ENCODE data around the gene LRP10.

LRP10 gene

DNA sequence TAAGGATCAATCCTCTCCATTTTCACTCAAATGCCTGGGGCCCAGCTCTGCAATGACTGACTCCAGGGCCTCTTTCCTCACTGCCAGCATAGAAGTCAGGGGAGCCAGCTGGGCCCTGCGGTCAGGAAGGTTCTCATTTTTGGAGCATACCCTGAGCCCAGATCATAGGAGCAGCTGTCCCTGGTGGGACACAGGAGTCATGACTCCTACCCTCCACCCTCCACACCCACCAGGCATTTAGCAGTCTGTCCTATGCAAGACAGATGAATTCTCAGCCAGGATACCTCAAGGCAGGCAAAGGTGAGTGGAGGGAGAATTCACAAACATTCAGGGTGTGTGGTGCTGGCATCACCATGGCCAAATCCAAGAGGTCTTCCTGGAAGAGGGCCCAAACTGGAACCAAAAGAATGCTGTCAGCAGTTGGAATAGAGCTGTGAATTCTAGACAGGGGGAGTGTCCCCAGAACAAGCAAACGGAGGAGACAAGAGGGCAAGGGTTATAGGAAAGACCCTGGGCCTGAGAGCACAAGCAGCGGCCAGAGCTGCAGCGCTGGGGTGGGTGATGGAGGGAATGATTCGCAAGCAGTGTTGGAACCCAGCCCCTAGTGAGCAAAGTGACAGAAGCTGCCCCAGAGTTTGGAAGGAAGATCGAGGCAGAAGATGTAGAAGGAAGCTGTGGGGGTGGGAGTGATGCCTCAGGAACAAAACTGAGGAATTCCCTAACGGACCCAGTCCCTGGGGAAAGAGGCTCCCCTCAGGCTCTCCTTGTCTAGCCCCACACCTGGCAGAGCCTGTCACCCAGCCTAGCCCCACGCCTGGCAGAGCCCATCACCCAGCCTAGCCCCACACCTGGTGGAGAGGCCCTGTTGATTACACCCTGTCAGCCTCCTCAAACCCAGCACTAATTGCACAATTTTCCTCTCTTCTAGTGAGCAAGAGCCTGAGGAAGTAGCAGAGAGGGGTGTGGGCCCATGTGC lies 7.0 kb downstream of the LRP10 start:
- H3K9ac ChIP-seq (ENCODE audit: low read length): no peak overlapping the region
- H4K20me1 ChIP-seq (ENCODE audit: low read depth, low read length): no peaks in the 10 kb centered on the region
- no peaks in the 10 kb centered on the region for H3K36me3 ChIP-seq (ENCODE audit: low read length)

DNA sequence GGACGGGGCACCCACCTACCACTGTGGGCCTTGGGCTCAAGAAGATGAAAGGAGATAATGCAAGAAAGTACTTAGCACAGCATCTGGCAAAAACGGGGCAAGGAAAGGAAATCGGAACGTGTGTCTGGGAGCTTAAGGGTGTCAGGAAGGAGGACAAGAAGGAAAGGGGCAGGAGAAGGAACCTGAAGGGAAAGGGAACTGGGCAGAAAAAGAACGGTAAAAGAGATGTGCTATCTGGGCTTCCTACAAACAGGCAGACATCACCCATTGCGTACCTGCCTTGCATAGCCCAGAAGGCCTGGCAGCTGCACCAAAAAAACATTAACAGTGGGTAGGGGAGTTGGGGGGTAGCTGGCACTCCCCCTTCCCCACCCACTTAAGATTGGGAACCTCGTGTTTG lies 10.5 kb downstream of the LRP10 start:
- H4K20me1 ChIP-seq (ENCODE audit: low read depth, low read length): no peaks in the 10 kb centered on the region
- no peaks in the 10 kb centered on the region for H3K27me3 ChIP-seq (ENCODE audit: low read length)
- no peak overlapping the region for H3K4me2 ChIP-seq (ENCODE audit: low read depth, low read length, poor library complexity, severe bottlenecking)
- no peaks in the 10 kb centered on the region for H3K9me2 ChIP-seq (replicated peaks; ENCODE audit: insufficient read depth, low read length)
- H2AFZ ChIP-seq (ENCODE audit: low read depth, low read length, severe bottlenecking): no peak overlapping the region
- H3K9me3 ChIP-seq (ENCODE audit: insufficient read depth, low read length): no peaks in the 10 kb centered on the region
- no peak overlapping the region for H3K9ac ChIP-seq (ENCODE audit: low read length)
- no peaks in the 10 kb centered on the region for H3K79me2 ChIP-seq (ENCODE audit: insufficient read depth, low read length)
- TF ChIP-seq EZH2phosphoT487 (conservative IDR thresholded peaks at IDR 0.05; ENCODE audit: low read length): no peak
- TF ChIP-seq, protein P1, sequence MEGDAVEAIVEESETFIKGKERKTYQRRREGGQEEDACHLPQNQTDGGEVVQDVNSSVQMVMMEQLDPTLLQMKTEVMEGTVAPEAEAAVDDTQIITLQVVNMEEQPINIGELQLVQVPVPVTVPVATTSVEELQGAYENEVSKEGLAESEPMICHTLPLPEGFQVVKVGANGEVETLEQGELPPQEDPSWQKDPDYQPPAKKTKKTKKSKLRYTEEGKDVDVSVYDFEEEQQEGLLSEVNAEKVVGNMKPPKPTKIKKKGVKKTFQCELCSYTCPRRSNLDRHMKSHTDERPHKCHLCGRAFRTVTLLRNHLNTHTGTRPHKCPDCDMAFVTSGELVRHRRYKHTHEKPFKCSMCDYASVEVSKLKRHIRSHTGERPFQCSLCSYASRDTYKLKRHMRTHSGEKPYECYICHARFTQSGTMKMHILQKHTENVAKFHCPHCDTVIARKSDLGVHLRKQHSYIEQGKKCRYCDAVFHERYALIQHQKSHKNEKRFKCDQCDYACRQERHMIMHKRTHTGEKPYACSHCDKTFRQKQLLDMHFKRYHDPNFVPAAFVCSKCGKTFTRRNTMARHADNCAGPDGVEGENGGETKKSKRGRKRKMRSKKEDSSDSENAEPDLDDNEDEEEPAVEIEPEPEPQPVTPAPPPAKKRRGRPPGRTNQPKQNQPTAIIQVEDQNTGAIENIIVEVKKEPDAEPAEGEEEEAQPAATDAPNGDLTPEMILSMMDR (IDR thresholded peaks at IDR 0.05; ENCODE audit: insufficient read depth, low read length, poor library complexity, severe bottlenecking): no peak
- peaks cover 9% of the 10 kb centered on the region for H3F3A ChIP-seq (ENCODE audit: insufficient read depth)
- no peaks in the 10 kb centered on the region for H3K36me3 ChIP-seq (ENCODE audit: low read length)
- H3K27ac ChIP-seq (ENCODE audit: low read depth, low read length): no peak overlapping the region
- no peak overlapping the region for H3K4me3 ChIP-seq (ENCODE audit: insufficient read depth, low read length, poor library complexity, severe bottlenecking)

More for the DNA sequence above, 7.0 kb downstream of the LRP10 start:
- Histone ChIP-seq H3K9me2 (replicated peaks; ENCODE audit: insufficient read depth, low read length) (no peaks in the 10 kb centered on the region), H3F3A (ENCODE audit: insufficient read depth) (no peaks in the 10 kb centered on the region), H3K9me3 (ENCODE audit: insufficient read depth, low read length) (no peaks in the 10 kb centered on the region), H3K79me2 (ENCODE audit: insufficient read depth, low read length) (no peaks in the 10 kb centered on the region), H3K4me3 (ENCODE audit: insufficient read depth, low read length, poor library complexity, severe bottlenecking) (no peak overlapping the region), H2AFZ (ENCODE audit: low read depth, low read length, severe bottlenecking) (no peak overlapping the region), H3K27me3 (ENCODE audit: low read length) (no peaks in the 10 kb centered on the region), H3K27ac (ENCODE audit: low read depth, low read length) (no peak overlapping the region), H3K4me2 (ENCODE audit: low read depth, low read length, poor library complexity, severe bottlenecking) (no peak overlapping the region)
- TF ChIP-seq, protein P1 (IDR thresholded peaks at IDR 0.05; ENCODE audit: insufficient read depth, low read length, poor library complexity, severe bottlenecking): no peak
- TF ChIP-seq EZH2phosphoT487 (conservative IDR thresholded peaks at IDR 0.05; ENCODE audit: low read length): no peak

DNA sequence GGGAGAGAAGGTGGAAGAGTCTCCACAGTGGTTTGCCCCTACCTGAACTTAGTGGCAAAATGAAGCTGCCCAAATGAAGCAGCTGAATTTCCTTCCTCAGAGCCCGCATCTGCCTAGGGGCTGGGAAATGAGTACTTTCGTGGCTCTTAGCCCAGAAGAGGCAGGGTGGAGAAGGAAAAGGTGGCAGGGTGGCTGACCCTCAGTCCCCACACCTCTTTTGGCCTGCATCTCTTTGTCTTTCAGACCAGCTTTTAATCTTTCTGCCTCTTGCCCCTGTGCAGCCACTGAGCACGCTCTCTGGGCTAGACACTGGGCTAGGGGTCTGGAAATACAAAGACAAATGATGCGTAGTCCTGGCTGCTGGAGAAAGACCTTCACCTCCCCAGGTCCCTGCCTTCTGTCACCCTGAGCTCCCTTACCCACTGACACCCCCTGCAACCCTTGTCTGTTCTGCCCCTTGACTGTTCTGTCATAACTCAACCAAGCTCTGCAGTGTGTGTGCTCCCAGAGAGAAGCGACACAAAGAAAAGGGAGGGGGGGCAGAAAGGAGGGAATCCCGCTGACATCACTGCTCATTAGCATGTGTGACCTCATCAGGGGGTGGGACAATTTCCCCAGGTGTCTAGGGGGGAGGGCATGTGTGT lies 11.1 kb downstream of the LRP10 start:
- H3K9me2 ChIP-seq (replicated peaks; ENCODE audit: insufficient read depth, low read length): no peaks in the 10 kb centered on the region
- no peaks in the 10 kb centered on the region for H3K9me3 ChIP-seq (ENCODE audit: insufficient read depth, low read length)
- H3K36me3 ChIP-seq (ENCODE audit: low read length): no peaks in the 10 kb centered on the region
- H3K79me2 ChIP-seq (ENCODE audit: insufficient read depth, low read length): no peaks in the 10 kb centered on the region
- no peak overlapping the region for H3K27ac ChIP-seq (ENCODE audit: low read depth, low read length)
- no peak overlapping the region for H3K9ac ChIP-seq (ENCODE audit: low read length)
- TF ChIP-seq EZH2phosphoT487 (conservative IDR thresholded peaks at IDR 0.05; ENCODE audit: low read length): no peak
- TF ChIP-seq, protein P1 (IDR thresholded peaks at IDR 0.05; ENCODE audit: insufficient read depth, low read length, poor library complexity, severe bottlenecking): no peak
- no peak overlapping the region for H3K4me2 ChIP-seq (ENCODE audit: low read depth, low read length, poor library complexity, severe bottlenecking)
- no peaks in the 10 kb centered on the region for H3K27me3 ChIP-seq (ENCODE audit: low read length)
- H3K4me3 ChIP-seq (ENCODE audit: insufficient read depth, low read length, poor library complexity, severe bottlenecking): no peak overlapping the region
- no peaks in the 10 kb centered on the region for H4K20me1 ChIP-seq (ENCODE audit: low read depth, low read length)
- H3F3A ChIP-seq (ENCODE audit: insufficient read depth): peaks cover 15% of the 10 kb centered on the region
- H2AFZ ChIP-seq (ENCODE audit: low read depth, low read length, severe bottlenecking): no peak overlapping the region
